Right ventricle myocardium inferior (tissue), 1 donor: ENCODE data around the gene GPRC5C. TPM values are rescaled to one million over a fixed set of nuclear protein-coding genes. Genes with fewer than 3 reads are reported as not detected.

Source experiments
- ATAC-seq: fragments of 200-7000 bp; cut with Tn5 transposase; one replicate; pipeline ENCODE4 v1.9.1; 2020; ENCODE audit warnings: mild to moderate bottlenecking, moderate library complexity
- DNase-seq: peaks from one replicate; pipeline ENCODE4 v3.0.0; 2021; ENCODE audit errors: missing footprints
- intact Hi-C: fragments of 100-400 bp; cut with DNase I; formaldehyde crosslinking; loops from one replicate; pipeline ENCODE4 v1.11.0; 2022
- long read RNA-seq: library from polyadenylated mRNA; unstranded; transcript quantifications from one replicate; pipeline ENCODE4 v2.0.0, GENCODE V29; 2021
- total RNA-seq: library from RNA; stranded (reverse); fragmentation: NEBNext Ultra II Directional; extraction: Animal tissue kit (Norgen Biotek cat#: 25700); gene quantifications from one replicate; pipeline ENCODE4 v1.2.1, GENCODE V29; 2021
- donor health status: DM: no; HTN: yes; CAD: no; lungs with severe emphysema.

The GPRC5C gene
- 37.2 TPM for total RNA-seq
- long read RNA-seq, transcript GPRC5C-202 (4 exons, 2,988 nt): major isoform, 19 of 30 reads
- long read RNA-seq, partial matches to known transcripts: 3 of 30 reads
- long read RNA-seq, other reads (novel, unspliced or antisense): 7 of 30 reads

GRCh38 chr17:74431568-74432423 is at the start of gene GPRC5C:
Gene GPRC5C, plus strand, starts transcription at chr17:74432088. Its CDS starts 7,689 bp downstream, at chr17:74439777.
- intact Hi-C loops: loop anchor here (2.0 to 5.0 kb wide), 2 partner anchors 21 to 219 kb away; partner anchors contain the start of gene TTYH2
- peak; percentile 59 for ATAC-seq
- peak; percentile 80 for DNase-seq

- DNase-seq (no peak), ATAC-seq (no peak)
- intact Hi-C loops: loop anchor here (5.0 kb wide), 1 partner anchor 44 kb away; no protein-coding TSS in a partner anchor
Observed at GRCh38 chr17:74383141-74383540, 48.7 kb upstream of the GPRC5C start.

- ATAC-seq (no peak), DNase-seq (no peak)
- intact Hi-C loops: no loop called here
Observed at GRCh38 chr17:74385201-74385600, 46.7 kb upstream of the GPRC5C start.

GRCh38 chr17:74386386-74386785 is 45.5 kb upstream of the GPRC5C start:
- DNase-seq: peak; percentile 72
- ATAC-seq: peak; percentile 54
- intact Hi-C loops: no loop called here

- no peak for ATAC-seq
Observed at GRCh38 chr17:74387365-74388218, 44.3 kb upstream of the GPRC5C start.

GRCh38 chr17:74389084-74389753 is 42.7 kb upstream of the GPRC5C start:
- ATAC-seq (no peak), DNase-seq (no peak)
- intact Hi-C loops: no loop called here

More at GRCh38 chr17:74387365-74388218, 44.3 kb upstream of the GPRC5C start:
- DNase-seq: no peak
- intact Hi-C loops: no loop called here

- ATAC-seq (no peak), DNase-seq (no peak)
- intact Hi-C loops: no loop called here
Observed at GRCh38 chr17:74389937-74390679, 41.8 kb upstream of the GPRC5C start.

- intact Hi-C loops: no loop called here
- DNase-seq (no peak), ATAC-seq (no peak)
Observed at GRCh38 chr17:74390680-74391653, 40.9 kb upstream of the GPRC5C start.

- intact Hi-C loops: no loop called here
- no peak for DNase-seq
- ATAC-seq: no peak
Observed at GRCh38 chr17:74391771-74392170, 40.1 kb upstream of the GPRC5C start.

- DNase-seq: no peak
- intact Hi-C loops: no loop called here
- ATAC-seq: no peak
Observed at GRCh38 chr17:74392848-74393247, 39.0 kb upstream of the GPRC5C start.

GRCh38 chr17:74393346-74393942 is 38.4 kb upstream of the GPRC5C start:
- ATAC-seq (no peak), DNase-seq (no peak)
- intact Hi-C loops: no loop called here

GRCh38 chr17:74394275-74394950 is 37.5 kb upstream of the GPRC5C start:
- DNase-seq (no peak), ATAC-seq (no peak)
- intact Hi-C loops: no loop called here

GRCh38 chr17:74394977-74395376 is 36.9 kb upstream of the GPRC5C start:
- ATAC-seq: no peak
- intact Hi-C loops: no loop called here

GRCh38 chr17:74396567-74396966 is 35.3 kb upstream of the GPRC5C start:
- DNase-seq (no peak), ATAC-seq (no peak)
- intact Hi-C loops: no loop called here

More at GRCh38 chr17:74394977-74395376, 36.9 kb upstream of the GPRC5C start:
- no peak for DNase-seq

GRCh38 chr17:74402048-74402447 is 29.8 kb upstream of the GPRC5C start:
- DNase-seq (no peak), ATAC-seq (no peak)
- intact Hi-C loops: no loop called here

GRCh38 chr17:74403512-74404137 is 28.3 kb upstream of the GPRC5C start:
- DNase-seq (no peak), ATAC-seq (no peak)
- intact Hi-C loops: no loop called here
